ENCODE measurements around the gene OR9A2. TPM values are rescaled to one million over a fixed set of nuclear protein-coding genes. Genes with fewer than 3 reads are reported as not detected.

The OR9A2 gene
- total RNA-seq, 4 donors from 2014 or later, result not detected

- Histone ChIP-seq H3K27ac (peak overlapping the region in 1 of 4 donors; percentile 44), H3K4me1 (no peaks in the 10 kb centered on the region), H3K9me3 (no peaks in the 10 kb centered on the region), H3K27me3 (no peaks in the 10 kb centered on the region), H3K36me3 (no peaks in the 10 kb centered on the region), H3K4me3 (no peak overlapping the region)
- intact Hi-C loops (cut with DNase I), result no loop called here
- TF ChIP-seq, protein P1, sequence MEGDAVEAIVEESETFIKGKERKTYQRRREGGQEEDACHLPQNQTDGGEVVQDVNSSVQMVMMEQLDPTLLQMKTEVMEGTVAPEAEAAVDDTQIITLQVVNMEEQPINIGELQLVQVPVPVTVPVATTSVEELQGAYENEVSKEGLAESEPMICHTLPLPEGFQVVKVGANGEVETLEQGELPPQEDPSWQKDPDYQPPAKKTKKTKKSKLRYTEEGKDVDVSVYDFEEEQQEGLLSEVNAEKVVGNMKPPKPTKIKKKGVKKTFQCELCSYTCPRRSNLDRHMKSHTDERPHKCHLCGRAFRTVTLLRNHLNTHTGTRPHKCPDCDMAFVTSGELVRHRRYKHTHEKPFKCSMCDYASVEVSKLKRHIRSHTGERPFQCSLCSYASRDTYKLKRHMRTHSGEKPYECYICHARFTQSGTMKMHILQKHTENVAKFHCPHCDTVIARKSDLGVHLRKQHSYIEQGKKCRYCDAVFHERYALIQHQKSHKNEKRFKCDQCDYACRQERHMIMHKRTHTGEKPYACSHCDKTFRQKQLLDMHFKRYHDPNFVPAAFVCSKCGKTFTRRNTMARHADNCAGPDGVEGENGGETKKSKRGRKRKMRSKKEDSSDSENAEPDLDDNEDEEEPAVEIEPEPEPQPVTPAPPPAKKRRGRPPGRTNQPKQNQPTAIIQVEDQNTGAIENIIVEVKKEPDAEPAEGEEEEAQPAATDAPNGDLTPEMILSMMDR (IDR thresholded peaks at IDR 0.05), result no peak
- TF ChIP-seq POLR2A (IDR thresholded peaks at IDR 0.05), result no peak
- no peak for DNase-seq
Measured at GRCh38 chr7:143048827-143049226, 21.9 kb upstream of the OR9A2 start.

- H3K27me3 ChIP-seq, result no peaks in the 10 kb centered on the region
- intact Hi-C loops (cut with DNase I), result no loop called here
- no peaks in the 10 kb centered on the region for H3K9me3 ChIP-seq
- H3K27ac ChIP-seq, result no peak overlapping the region
- TF ChIP-seq, protein P1 (IDR thresholded peaks at IDR 0.05), result no peak
- no peak for TF ChIP-seq POLR2A (IDR thresholded peaks at IDR 0.05)
- no peak for DNase-seq
- 58 to 63% methylated on average over 2 of the region's 2 CpGs for WGBS, 2 donors
- no peak overlapping the region for H3K4me3 ChIP-seq
- H3K36me3 ChIP-seq, result no peaks in the 10 kb centered on the region
- no peaks in the 10 kb centered on the region for H3K4me1 ChIP-seq
Measured at GRCh38 chr7:143047326-143047725, 20.4 kb upstream of the OR9A2 start.

GRCh38 chr7:143046426-143046851 is 19.5 kb upstream of the OR9A2 start:
- DNase-seq, result no peak
- no peak overlapping the region for H3K4me3 ChIP-seq
- H3K4me1 ChIP-seq, result no peaks in the 10 kb centered on the region
- H3K27ac ChIP-seq, result no peak overlapping the region
- WGBS, 2 donors, result 36% methylated on average over 3 of the region's 3 CpGs
- H3K9me3 ChIP-seq, result no peaks in the 10 kb centered on the region
- intact Hi-C loops (cut with DNase I), result no loop called here
- no peaks in the 10 kb centered on the region for H3K36me3 ChIP-seq
- TF ChIP-seq, protein P1 (IDR thresholded peaks at IDR 0.05), result no peak
- no peak for TF ChIP-seq POLR2A (IDR thresholded peaks at IDR 0.05)
- H3K27me3 ChIP-seq, result no peaks in the 10 kb centered on the region

DNA sequence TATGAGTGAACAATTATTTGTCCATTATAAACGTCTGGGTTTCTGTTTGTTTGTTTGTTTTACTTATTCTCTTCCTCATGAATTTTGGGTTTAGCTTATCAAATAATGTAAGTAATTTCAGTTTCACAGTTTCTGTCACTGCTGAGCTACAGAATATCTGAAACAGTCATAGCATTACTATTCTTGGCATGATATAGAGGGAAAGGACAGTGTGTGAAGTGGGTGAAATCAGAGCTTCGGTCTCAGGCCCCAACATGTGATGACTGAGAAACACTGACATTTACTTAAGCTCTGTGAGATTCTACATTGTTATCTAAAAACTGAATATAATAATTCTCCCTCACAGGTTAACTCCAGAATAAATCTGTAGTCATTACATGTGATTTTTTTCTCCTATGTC is 16.5 kb upstream of the OR9A2 start:
- no peaks in the 10 kb centered on the region for H3K9me3 ChIP-seq
- TF ChIP-seq, protein P1 (IDR thresholded peaks at IDR 0.05), result no peak
- TF ChIP-seq POLR2A (IDR thresholded peaks at IDR 0.05), result no peak

GRCh38 chr7:143042790-143043271 is 15.9 kb upstream of the OR9A2 start:
- Histone ChIP-seq H3K4me3 (no peak overlapping the region), H3K36me3 (no peaks in the 10 kb centered on the region), H3K27ac (no peak overlapping the region), H3K27me3 (no peaks in the 10 kb centered on the region), H3K4me1 (no peaks in the 10 kb centered on the region), H3K9me3 (no peaks in the 10 kb centered on the region)
- intact Hi-C loops (cut with DNase I), result no loop called here
- DNase-seq, result no peak
- TF ChIP-seq POLR2A (IDR thresholded peaks at IDR 0.05), result no peak
- TF ChIP-seq, protein P1 (IDR thresholded peaks at IDR 0.05), result no peak
- 56 to 63% methylated on average over 6 of the region's 6 CpGs for WGBS, 2 donors

More for the DNA sequence above, 16.5 kb upstream of the OR9A2 start:
- no peak for DNase-seq
- Histone ChIP-seq H3K27ac (no peak overlapping the region), H3K36me3 (no peaks in the 10 kb centered on the region), H3K4me1 (no peaks in the 10 kb centered on the region), H3K27me3 (no peaks in the 10 kb centered on the region), H3K4me3 (no peak overlapping the region)
- 30 to 34% methylated on average over 2 of the region's 2 CpGs for WGBS, 2 donors
- intact Hi-C loops (cut with DNase I), result no loop called here

All from esophagus squamous epithelium (tissue), 5 donors.